Measurements from ENCODE around the gene ASL.
"Not testable (repeated sequence)": the region's sequence is repeated elsewhere in the genome, so short reads cannot be mapped to it uniquely, and the experiment has no call there.

The ASL gene

DNA sequence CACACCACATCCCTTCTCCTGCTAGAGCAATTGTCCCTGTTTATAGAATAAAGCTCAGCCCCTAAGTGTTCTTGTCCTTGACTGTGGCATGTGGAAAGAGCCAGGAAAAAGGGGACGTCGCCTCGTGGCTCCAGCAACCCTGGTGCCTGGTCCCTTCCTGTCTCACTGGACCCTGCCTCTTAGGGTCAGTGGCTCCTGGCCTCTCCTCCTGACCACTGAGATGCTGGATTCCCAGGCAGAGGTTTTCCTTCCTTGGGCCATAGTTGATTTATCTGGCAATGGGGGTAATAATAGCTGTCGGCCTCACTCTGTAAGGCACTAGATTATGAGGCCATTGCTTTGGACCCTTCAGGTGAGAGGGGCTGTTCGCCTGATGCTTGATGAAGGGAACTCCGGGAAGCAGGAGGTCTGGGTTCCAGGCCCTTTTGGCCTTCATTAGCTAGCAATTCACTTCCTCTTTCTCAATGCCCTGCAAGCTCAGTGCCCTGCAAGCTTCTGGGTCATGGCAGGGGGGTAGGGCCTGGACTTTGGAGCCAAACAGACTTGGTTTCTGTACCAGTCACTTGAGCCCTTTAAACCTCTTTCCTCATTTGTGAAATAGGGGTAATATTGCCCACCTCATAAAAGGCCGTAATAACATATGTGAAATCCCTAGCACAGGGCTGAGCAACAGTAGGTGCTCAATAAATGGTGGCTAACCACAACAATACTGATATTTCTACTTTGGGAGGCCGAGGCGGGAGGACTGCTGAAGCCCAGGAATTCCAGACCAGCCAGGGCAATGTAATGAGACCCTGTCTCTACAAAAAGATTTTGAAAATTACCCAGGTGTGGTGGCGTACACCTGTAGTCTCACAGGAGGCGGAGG lies 1.1 kb downstream of the ASL start:
- DNase-seq (ENCODE audit: low spot score), result no peak

DNA sequence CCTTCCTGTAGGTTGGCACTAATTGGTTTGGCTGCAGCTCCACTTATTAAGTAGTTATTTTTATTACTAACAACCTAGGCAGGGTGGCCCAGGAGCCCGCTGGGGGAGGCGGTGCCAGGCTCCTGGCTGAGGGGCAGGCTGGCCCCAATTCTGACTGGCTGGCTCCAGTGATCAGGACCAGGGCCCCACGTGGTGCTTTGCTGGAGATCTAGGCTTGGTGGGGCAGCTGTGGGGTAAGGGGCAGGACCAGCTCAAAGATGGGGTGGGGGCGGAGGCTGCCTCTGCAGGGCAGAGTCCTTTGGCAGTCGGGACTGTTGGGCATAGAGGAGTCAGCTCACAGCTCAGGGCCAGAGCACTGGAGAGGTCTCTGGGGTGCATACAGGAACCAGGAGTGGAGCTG lies 2.4 kb downstream of the ASL start:
- no peak for DNase-seq (ENCODE audit: low spot score)

DNA sequence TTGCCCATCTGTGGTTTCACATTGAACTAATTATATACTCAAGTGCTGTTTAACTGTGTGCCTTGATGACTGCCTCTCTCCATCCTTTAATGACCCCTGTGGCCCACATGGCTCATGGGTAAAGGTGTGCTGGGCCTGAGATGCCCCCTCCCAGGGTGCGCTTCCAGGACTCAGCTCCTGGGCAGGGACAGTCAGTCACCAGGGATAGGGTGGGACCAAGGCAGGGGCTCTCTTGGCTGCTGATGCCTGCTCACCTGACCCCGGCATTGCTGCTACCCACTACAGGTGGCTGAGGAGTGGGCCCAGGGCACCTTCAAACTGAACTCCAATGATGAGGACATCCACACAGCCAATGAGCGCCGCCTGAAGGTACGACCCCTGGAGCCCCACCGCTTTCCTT lies 6.5 kb downstream of the ASL start:
- no peak for DNase-seq (ENCODE audit: low spot score)

DNA sequence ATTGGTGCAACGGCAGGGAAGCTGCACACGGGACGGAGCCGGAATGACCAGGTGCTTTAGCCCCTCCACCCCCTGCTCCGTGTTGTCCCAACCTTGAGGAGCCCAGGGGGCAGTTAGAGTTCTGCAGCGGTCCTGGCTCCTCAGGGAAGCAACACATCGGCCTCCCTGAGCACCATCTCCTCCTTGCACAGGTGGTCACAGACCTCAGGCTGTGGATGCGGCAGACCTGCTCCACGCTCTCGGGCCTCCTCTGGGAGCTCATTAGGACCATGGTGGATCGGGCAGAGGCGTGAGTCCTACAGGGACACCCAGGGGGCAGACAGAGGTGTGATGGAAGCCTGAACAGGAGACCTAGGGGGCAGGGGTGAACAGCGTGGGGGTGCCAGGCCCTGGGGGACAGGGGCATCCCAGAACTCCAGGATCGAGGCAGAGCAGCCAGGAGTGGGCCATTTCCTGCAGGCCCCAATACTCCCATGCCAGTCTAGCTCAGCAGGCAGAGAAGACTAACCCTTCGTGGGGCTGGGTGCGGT lies 7.3 kb downstream of the ASL start:
- no peak for DNase-seq (ENCODE audit: low spot score)

DNA sequence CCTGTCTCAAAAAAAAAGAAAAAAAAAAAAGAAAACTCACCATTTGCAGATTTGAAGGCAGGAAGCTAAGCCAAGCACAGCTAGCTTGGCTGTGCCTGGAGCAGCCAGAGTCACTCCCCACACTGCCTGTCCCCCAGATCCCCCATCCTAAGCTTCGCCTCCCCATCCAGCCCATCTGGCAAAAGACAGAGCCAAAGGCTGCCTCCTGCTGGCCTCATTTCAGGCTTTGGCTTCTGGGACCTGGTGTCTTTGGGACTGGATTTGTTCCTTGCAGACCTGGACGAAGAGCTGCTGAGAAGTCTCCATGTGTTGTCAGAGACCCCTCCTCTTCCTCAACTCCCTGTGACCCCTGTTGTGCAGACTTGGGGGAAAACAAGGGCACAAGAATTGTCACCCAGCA lies 8.1 kb downstream of the ASL start:
- no peak for DNase-seq (ENCODE audit: low spot score)

GRCh38 chr7:66088861-66089838 lies 13.5 kb downstream of the ASL start:
- no peak for DNase-seq (ENCODE audit: low spot score)

GRCh38 chr7:66092654-66093053 lies 17.0 kb downstream of the ASL start:
- no peak for DNase-seq (ENCODE audit: low spot score)

- DNase-seq (ENCODE audit: low spot score), result no peak
Measured at GRCh38 chr7:66095010-66095409, 19.4 kb downstream of the ASL start.

DNA sequence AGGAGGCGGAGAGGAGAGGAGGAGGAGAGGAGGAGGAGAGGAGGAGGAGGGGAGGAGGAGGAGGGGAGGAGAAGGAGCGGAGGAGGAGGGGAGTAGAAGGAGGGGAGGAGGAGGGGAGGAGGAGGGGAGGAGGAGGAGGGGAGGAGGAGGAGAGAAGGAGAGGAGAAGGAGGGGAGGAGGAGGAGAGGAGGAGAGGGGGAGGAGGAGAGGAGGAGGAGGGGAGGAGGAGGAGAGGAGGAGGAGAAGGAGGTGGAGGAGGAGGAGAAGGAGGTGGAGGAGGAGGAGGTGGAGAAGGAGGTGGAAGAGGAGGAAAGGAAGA lies 23.6 kb downstream of the ASL start:
- DNase-seq (ENCODE audit: low spot score), result no peak

DNA sequence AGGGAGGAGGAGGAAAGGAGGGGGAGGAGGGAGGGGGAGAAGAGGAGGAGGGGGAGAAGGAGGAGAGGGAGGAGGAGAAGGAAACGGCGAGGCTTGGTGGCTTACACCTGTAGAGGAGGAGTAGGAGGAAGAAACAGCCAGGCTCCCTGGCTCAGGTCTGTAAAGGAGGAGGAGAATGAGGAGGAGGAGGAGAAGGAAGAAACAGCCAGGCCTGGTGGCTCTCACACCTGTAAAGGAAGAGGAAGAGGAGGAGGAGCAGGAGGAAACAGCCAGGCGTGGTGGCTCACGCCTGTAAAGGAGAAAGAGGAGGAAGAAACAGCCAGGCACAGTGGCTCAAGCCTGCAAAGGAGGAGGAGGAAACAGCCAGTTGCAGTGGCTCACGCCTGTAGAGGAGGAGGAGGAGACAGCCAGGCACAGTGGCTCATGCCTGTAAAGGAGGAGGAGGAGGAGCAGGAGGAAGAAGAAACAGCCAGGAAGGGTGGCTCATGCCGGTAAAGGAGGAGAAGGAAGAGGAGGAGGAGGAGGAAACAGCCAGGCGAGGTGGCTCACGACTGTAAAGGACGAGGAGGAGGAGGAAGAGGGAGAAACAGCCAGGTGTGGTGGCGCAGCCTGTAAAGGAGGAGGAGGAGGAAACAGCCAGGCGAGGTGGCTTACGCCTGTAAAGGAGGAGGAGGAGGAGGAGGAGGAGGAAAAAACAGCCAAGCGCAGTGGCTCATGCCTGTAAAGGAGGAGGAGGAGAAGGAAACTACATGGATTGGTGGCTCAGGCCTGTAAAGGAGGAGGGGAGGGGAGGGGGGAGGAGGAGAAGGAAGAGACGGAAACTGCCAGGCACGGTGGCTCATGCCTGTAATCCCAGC lies 24.2 kb downstream of the ASL start:
- DNase-seq (ENCODE audit: low spot score), result peak; percentile 45

GRCh38 chr7:66100408-66101050 lies 24.9 kb downstream of the ASL start:
- DNase-seq (ENCODE audit: low spot score), result no peak

- DNase-seq (ENCODE audit: low spot score), result not testable (repeated sequence)
Measured at GRCh38 chr7:66102168-66102567, 26.5 kb downstream of the ASL start.

- DNase-seq (ENCODE audit: low spot score), result not testable (repeated sequence)
Measured at GRCh38 chr7:66103994-66104393, 28.4 kb downstream of the ASL start.

GRCh38 chr7:66105263-66105748 lies 29.7 kb downstream of the ASL start:
- DNase-seq (ENCODE audit: low spot score), result no peak

DNA sequence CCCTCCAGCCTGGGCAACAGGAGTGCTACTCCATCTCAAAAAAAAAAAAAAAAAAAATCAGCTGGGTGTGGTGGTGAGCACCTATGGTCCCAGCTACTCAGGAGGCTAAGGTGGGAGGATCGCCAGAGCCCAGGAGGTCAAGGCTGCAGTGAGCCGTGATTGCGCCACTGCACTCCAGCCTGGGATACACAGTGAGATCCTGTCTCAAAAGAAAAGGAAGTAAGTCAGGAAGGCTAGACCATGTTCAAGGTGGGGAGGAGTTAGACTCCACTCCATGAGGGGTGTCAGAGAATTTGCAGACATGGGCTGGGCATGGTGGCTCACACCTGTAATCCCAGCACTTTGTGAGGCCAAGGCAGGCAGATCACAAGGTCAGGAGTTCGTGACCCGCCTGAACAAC lies 32.8 kb downstream of the ASL start:
- DNase-seq (ENCODE audit: low spot score), result not testable (repeated sequence)

DNA sequence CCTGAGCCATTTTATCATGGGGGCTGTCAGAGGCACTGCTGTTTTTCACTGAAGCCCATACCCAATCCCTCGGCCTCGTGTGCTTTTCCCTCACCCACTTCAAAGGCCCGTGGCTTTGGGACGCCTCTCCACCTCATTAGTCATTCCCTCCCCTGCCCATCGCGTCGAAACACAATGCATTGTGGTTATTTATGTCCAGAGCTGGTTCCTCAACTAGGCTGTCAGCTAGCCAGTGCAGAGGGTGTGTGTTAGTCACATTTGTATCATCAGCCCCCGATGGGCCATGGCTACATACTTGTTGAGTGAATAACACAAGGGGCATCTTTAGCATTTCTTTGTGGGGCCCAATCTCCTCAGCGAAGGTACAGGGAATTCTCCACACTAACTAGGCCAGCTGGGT lies 35.2 kb downstream of the ASL start:
- peak; percentile 74 for DNase-seq (ENCODE audit: low spot score)

DNA sequence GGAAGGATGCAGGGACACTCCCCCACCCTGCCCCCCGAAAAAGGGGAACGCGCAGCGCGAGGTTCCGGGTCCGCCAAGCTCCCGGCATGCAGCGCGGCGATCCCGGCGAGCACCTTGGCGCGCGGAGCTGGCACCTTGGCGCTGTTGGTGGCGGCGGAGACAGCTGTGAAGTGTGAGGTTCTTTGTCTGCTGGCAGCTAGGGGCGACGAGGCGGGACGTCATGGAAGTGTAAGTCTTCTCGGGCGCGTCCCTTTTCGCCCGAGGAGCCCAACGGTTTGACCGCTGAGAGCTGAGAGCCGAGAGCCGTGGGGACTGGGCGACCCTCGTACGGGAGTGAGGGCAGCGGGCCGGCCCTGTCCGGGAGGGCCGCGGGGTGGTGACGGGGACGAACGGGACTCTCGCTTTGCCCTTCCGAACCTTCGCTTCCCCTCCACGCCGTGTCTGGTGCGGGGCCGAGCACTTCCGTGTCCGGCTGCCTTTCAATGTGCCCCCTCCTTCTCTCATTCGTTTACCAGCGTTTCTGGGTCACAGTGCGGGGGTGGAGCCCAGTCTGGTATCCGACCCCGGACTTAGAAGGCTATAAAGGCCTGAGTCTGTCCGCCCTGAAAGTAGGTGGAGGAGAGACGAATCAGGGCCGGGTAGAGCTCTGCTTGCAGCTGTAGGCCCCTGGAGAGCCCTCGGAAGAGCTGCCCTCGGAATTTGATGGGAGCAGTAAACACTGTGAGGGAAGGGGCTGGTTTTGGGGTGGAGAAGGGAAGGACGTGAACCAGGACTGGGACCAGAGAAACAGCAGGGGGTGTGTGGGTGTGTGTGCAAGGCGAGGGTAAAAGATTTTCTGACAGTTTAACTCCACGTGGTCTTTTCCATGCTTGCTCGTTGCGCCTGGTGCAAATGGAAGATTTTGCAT lies 39.4 kb downstream of the ASL start, which contains the start of gene CRCP:
Gene CRCP (plus strand): TSS at position 105 of the 907 bp plus-strand sequence. CDS start 116 bp downstream, at position 221.
- DNase-seq (ENCODE audit: low spot score), result peak; percentile 83

GRCh38 chr7:66116680-66117420 lies 41.2 kb downstream of the ASL start:
- DNase-seq (ENCODE audit: low spot score), result not testable (repeated sequence)

GRCh38 chr7:66118603-66119002 lies 43.0 kb downstream of the ASL start:
- DNase-seq (ENCODE audit: low spot score), result no peak

All from hepatic stellate cell (primary cell).